KOPT-K1 (cell line): Measurements from ENCODE around the gene AMOTL2.

Experiments used
- H3K27ac ChIP-seq: fragments of 200-600 bp; sonication (generic); 2 replicates; pipeline ENCODE4 v1.5.1; 2016; ENCODE audit warnings: antibody characterized with exemption, mild to moderate bottlenecking, low read depth, low read length; ENCODE audit not compliant: poor library complexity, severe bottlenecking
- H3K36me3 ChIP-seq: fragments of 200-600 bp; sonication (generic); 2 replicates; pipeline ENCODE4 v1.5.1; 2017; ENCODE audit warnings: antibody characterized with exemption, mild to moderate bottlenecking, low read length, moderate library complexity; ENCODE audit not compliant: insufficient read depth
- H3K9me3 ChIP-seq: fragments of 200-600 bp; sonication (generic); 2 replicates; pipeline ENCODE4 v1.5.1; 2017; ENCODE audit warnings: antibody characterized with exemption, low read length, mild to moderate bottlenecking; ENCODE audit not compliant: insufficient read depth, poor library complexity, severe bottlenecking

AMOTL2 gene

DNA sequence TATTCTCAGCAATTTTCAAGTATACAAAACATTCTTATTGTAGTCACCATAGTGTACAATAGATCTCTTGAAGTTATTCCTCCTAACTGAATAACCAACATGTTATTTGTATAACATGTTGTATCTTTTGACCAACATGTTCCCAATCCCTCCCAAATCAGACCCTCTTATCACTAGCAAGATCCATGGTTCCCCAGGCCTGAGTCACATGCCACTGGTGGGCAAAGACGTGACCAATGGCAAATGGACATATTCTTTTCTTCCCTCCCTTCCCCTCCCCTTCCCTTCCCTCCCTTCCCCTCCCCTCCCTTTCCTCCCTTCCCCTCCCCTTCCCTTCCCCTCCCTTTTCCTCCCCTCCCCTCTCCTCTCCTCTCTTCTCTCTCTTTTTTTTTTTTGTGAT lies 45.4 kb downstream of the AMOTL2 start:
- Histone ChIP-seq H3K27ac (no peak overlapping the region), H3K9me3 (no peaks in the 10 kb centered on the region)

GRCh38 chr3:134328147-134328591 lies 46.1 kb downstream of the AMOTL2 start:
- Histone ChIP-seq H3K27ac (no peak overlapping the region), H3K9me3 (no peaks in the 10 kb centered on the region), H3K36me3 (no peaks in the 10 kb centered on the region)

More for the DNA sequence above, 45.4 kb downstream of the AMOTL2 start:
- no peaks in the 10 kb centered on the region for H3K36me3 ChIP-seq

DNA sequence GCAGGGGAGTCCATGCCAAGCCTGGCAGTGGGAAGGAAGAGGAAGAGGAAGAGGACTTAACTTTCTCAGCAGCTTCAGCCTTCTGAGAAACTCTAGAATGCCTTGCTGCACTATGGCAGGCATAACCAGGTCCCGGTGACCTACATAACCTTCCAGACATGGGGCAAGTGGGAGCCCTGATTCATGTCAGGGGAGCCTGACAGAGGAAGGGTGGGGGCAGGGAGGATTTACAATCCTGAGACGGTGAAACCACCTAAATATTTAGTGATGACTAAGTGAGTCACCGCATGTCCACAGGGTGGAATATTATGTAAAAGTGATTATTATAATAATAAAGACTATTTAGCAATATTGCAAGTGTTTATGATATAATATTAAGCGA lies 46.7 kb downstream of the AMOTL2 start:
- H3K36me3 ChIP-seq, result no peaks in the 10 kb centered on the region
- no peaks in the 10 kb centered on the region for H3K9me3 ChIP-seq
- H3K27ac ChIP-seq, result no peak overlapping the region

- H3K9me3 ChIP-seq, result no peaks in the 10 kb centered on the region
- H3K27ac ChIP-seq, result no peak overlapping the region
- no peaks in the 10 kb centered on the region for H3K36me3 ChIP-seq
Observed at GRCh38 chr3:134326760-134327593, 47.3 kb downstream of the AMOTL2 start.

DNA sequence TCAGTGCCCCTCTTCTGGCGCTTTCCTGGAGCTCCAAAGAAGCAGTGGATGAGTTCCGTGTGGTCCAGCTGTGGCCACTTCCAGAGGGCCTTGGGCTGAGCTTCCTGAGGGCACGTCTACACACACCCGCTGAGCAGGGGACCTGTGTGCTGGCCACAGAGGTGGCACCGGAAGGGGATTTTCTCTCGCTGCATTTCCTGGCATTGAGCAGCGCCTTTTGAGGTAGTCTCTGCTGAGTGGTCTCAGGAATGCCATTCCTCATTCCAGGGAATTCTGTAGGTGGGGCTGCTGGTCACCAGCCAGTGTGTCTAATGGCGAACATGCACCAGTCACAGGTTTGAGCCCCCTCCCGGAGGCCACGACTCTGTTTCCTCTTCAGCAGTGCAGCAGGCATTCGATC lies 48.1 kb downstream of the AMOTL2 start:
- H3K36me3 ChIP-seq, result no peaks in the 10 kb centered on the region
- H3K9me3 ChIP-seq, result no peaks in the 10 kb centered on the region
- H3K27ac ChIP-seq, result no peak overlapping the region

DNA sequence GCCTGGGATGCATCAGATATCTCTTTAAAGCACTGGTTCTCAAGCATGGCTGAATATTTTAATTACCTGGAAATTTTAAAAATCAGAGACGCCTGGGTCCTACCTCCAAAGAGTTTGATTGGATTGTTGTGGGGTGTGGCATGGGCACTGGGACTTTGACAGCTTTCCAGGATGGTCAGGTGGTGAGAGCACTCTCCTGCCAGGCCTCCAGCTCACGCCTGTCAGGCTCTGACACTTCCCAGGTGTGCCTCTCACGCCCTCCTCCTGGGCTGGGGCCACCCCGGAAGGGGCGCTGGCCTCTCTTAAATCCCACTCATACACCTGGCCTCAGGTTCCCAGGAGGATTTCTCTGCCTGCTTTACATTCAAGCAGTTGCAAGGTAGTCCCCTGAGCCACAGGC lies 48.5 kb downstream of the AMOTL2 start:
- Histone ChIP-seq H3K27ac (no peak overlapping the region), H3K36me3 (no peaks in the 10 kb centered on the region), H3K9me3 (no peaks in the 10 kb centered on the region)

DNA sequence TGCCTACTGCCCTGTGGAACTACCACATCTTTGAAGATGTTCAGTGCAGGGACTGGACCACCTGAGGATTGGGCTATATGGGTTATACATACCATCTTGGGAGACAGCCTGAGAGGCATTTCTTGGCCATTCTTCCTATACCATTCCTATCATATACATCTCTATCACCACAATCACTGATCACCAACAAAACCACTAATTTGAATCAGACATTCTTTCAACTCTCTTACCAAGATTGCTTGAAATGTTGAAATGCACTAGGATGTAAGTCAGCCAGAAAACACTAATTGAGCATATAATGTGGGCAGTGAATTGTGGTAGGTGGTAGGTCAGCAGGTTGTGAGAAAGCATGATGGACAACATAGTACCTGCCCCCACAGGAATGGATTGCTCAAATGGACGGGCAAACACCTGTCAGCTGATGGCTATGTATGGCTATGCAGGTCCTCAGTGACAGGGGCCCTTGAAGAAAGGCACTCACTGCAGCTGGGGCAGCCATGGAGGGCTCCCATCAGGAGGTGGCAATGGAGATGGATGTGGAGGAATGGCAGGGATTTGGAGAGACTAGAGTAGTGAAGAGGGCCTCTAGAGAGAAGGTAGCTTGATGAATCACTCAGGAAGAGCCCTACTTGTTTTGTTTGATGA lies 49.1 kb downstream of the AMOTL2 start:
- H3K27ac ChIP-seq, result no peak overlapping the region
- no peaks in the 10 kb centered on the region for H3K36me3 ChIP-seq
- H3K9me3 ChIP-seq, result no peaks in the 10 kb centered on the region

- Histone ChIP-seq H3K36me3 (no peaks in the 10 kb centered on the region), H3K9me3 (no peaks in the 10 kb centered on the region), H3K27ac (no peak overlapping the region)
Observed at GRCh38 chr3:134323966-134324962, 50.0 kb downstream of the AMOTL2 start.

GRCh38 chr3:134322286-134322685 lies 52.0 kb downstream of the AMOTL2 start:
- H3K9me3 ChIP-seq, result no peaks in the 10 kb centered on the region
- H3K36me3 ChIP-seq, result no peaks in the 10 kb centered on the region
- no peak overlapping the region for H3K27ac ChIP-seq

- no peaks in the 10 kb centered on the region for H3K9me3 ChIP-seq
- no peak overlapping the region for H3K27ac ChIP-seq
Observed at GRCh38 chr3:134320749-134321148, 53.5 kb downstream of the AMOTL2 start.

GRCh38 chr3:134319931-134320330 lies 54.3 kb downstream of the AMOTL2 start:
- no peak overlapping the region for H3K27ac ChIP-seq
- no peaks in the 10 kb centered on the region for H3K9me3 ChIP-seq
- no peaks in the 10 kb centered on the region for H3K36me3 ChIP-seq

More at GRCh38 chr3:134320749-134321148, 53.5 kb downstream of the AMOTL2 start:
- no peaks in the 10 kb centered on the region for H3K36me3 ChIP-seq

DNA sequence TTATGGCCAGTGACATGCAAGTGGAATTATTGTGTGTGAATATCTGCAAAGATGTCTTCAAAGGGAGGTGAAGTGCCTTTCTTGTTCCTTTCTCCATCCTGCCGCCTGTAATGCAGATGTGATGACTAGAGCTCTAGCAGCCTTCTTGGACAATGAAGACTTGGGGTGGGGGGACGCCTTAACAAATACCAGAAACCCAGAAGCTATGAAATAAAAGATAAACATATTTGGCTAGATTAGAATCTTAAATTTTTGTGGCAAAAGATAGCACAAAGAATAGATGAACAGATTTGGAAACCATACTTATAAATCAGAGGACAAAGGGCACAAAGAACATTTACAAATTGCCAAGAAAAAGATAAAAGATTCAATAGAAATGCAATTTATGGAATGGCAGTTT lies 56.1 kb downstream of the AMOTL2 start:
- Histone ChIP-seq H3K36me3 (no peaks in the 10 kb centered on the region), H3K27ac (no peak overlapping the region), H3K9me3 (no peaks in the 10 kb centered on the region)

- Histone ChIP-seq H3K9me3 (no peaks in the 10 kb centered on the region), H3K27ac (no peak overlapping the region), H3K36me3 (no peaks in the 10 kb centered on the region)
Observed at GRCh38 chr3:134317106-134317947, 56.9 kb downstream of the AMOTL2 start.
